ENCODE measurements around the gene STAT4.

DNA sequence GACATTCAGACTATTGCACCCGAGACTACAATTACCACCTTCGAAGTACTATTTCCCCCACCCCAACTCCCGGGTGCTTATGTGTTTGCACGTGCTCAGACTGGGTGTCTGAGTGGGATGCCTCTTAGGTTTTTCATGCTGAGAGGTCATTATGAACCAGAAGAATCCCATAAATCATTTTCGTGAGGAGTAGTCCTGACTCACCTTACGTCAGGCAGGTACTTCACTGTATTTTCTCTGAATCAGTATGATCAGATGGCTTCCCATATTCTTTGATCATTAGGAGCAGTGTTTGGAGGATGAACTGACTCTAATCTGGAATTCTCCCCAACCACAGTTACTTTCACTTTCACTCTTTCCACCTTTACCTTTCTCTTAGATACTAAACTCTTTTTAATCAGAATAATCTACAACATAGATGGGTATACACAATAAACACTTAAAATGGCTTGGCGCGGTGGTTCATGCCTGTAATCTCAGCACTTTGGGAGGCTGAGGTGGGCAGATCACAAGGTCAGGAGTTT, 38.4 kb upstream of the STAT4 start:
- TF ChIP-seq GABPA (IDR thresholded peaks at IDR 0.05 in 1 of 2, conservative IDR thresholded peaks at IDR 0.05 in 1 of 2) (no peak), SP1 (IDR thresholded peaks at IDR 0.05) (no peak), TAF1 (conservative IDR thresholded peaks at IDR 0.05) (no peak), JUND (IDR thresholded peaks at IDR 0.05) (no peak), ZBTB33 (IDR thresholded peaks at IDR 0.05) (no peak), EGR1 (IDR thresholded peaks at IDR 0.05; ENCODE audit: low read depth in 2 of 2) (no peak), RXRA (IDR thresholded peaks at IDR 0.05) (no peak), ATF3 (IDR thresholded peaks at IDR 0.05) (no peak)
- TF ChIP-seq, protein P1, sequence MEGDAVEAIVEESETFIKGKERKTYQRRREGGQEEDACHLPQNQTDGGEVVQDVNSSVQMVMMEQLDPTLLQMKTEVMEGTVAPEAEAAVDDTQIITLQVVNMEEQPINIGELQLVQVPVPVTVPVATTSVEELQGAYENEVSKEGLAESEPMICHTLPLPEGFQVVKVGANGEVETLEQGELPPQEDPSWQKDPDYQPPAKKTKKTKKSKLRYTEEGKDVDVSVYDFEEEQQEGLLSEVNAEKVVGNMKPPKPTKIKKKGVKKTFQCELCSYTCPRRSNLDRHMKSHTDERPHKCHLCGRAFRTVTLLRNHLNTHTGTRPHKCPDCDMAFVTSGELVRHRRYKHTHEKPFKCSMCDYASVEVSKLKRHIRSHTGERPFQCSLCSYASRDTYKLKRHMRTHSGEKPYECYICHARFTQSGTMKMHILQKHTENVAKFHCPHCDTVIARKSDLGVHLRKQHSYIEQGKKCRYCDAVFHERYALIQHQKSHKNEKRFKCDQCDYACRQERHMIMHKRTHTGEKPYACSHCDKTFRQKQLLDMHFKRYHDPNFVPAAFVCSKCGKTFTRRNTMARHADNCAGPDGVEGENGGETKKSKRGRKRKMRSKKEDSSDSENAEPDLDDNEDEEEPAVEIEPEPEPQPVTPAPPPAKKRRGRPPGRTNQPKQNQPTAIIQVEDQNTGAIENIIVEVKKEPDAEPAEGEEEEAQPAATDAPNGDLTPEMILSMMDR (IDR thresholded peaks at IDR 0.05; ENCODE audit: low read depth, low read length, missing input control), result no peak

Data from liver (tissue), 3 donors.